Measurements from ENCODE around the gene GJB6. TPM values are rescaled to one million over a fixed set of nuclear protein-coding genes. Genes with fewer than 3 reads are reported as not detected.

The GJB6 gene
- total and polyA plus RNA-seq, 2 donors from 2014 or later: not detected

- Histone ChIP-seq H3K27me3 (ENCODE audit: control insufficient read depth, insufficient read depth, low read length) (no peaks in the 10 kb centered on the region), H3K9me3 (ENCODE audit: control insufficient read depth in 2 of 3, insufficient read depth in 1 of 3, low read length in 3 of 3) (no peaks in the 10 kb centered on the region), H3K9ac (ENCODE audit: low read length in 3 of 3) (no peak overlapping the region), H3K27ac (ENCODE audit: low read depth in 2 of 2, low read length in 2 of 2) (no peak overlapping the region), H3K4me3 (ENCODE audit: low read length in 3 of 3) (no peak overlapping the region), H3K36me3 (ENCODE audit: control insufficient read depth in 2 of 3, insufficient read depth in 3 of 3, low read length in 3 of 3) (no peaks in the 10 kb centered on the region), H3K4me1 (ENCODE audit: control insufficient read depth in 2 of 3, insufficient read depth in 2 of 3, low read depth in 1 of 3, low read length in 3 of 3) (no peaks in the 10 kb centered on the region)
- TF ChIP-seq CTCF (IDR thresholded peaks at IDR 0.05; ENCODE audit: borderline replicate concordance, extremely low read depth, insufficient read depth): no peak
- FAIRE-seq (no peak), DNase-seq (no peak)
- intact Hi-C loops (cut with DNase I): no loop called here
Measured at GRCh38 chr13:20272104-20272503, 40.0 kb upstream of the GJB6 start.

DNA sequence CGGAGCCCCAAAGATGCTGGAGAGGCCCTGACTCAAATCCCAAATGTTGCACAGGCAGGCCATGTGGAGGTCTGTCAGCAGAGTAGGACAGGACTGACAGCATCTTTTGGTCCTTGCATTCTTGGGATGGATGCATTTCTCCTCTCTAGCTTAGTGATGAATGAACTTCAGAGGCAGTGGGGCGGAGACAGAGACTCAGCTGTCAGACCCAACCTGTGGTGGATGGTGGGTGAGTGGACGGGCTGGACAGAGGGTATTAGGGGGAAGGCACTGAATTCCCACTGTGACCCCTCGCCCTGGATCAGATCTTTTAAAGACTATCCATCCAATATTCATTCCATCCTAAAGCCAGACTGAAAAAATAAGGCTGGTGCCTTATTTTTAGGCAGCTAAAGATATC is 39.3 kb upstream of the GJB6 start:
- Histone ChIP-seq H3K4me3 (ENCODE audit: low read length in 3 of 3) (no peak overlapping the region), H3K4me1 (ENCODE audit: control insufficient read depth in 2 of 3, insufficient read depth in 2 of 3, low read depth in 1 of 3, low read length in 3 of 3) (no peaks in the 10 kb centered on the region), H3K9ac (ENCODE audit: low read length in 3 of 3) (no peak overlapping the region), H3K36me3 (ENCODE audit: control insufficient read depth in 2 of 3, insufficient read depth in 3 of 3, low read length in 3 of 3) (no peaks in the 10 kb centered on the region), H3K9me3 (ENCODE audit: control insufficient read depth in 2 of 3, insufficient read depth in 1 of 3, low read length in 3 of 3) (no peaks in the 10 kb centered on the region), H3K27me3 (ENCODE audit: control insufficient read depth, insufficient read depth, low read length) (no peaks in the 10 kb centered on the region), H3K27ac (ENCODE audit: low read depth in 2 of 2, low read length in 2 of 2) (no peak overlapping the region)
- intact Hi-C loops (cut with DNase I): no loop called here
- no peak for DNase-seq
- TF ChIP-seq CTCF (IDR thresholded peaks at IDR 0.05; ENCODE audit: borderline replicate concordance, extremely low read depth, insufficient read depth): no peak
- no peak for FAIRE-seq

- no peak overlapping the region for H3K4me3 ChIP-seq (ENCODE audit: low read length in 3 of 3)
- H3K9me3 ChIP-seq (ENCODE audit: control insufficient read depth in 2 of 3, insufficient read depth in 1 of 3, low read length in 3 of 3): no peaks in the 10 kb centered on the region
- no peaks in the 10 kb centered on the region for H3K4me1 ChIP-seq (ENCODE audit: control insufficient read depth in 2 of 3, insufficient read depth in 2 of 3, low read depth in 1 of 3, low read length in 3 of 3)
- no peak overlapping the region for H3K9ac ChIP-seq (ENCODE audit: low read length in 3 of 3)
- H3K27ac ChIP-seq (ENCODE audit: low read depth in 2 of 2, low read length in 2 of 2): no peak overlapping the region
- FAIRE-seq (no peak), DNase-seq (peak in 3 of 5 donors; percentile 34 to 73 (median 72))
- no peaks in the 10 kb centered on the region for H3K27me3 ChIP-seq (ENCODE audit: control insufficient read depth, insufficient read depth, low read length)
- no peaks in the 10 kb centered on the region for H3K36me3 ChIP-seq (ENCODE audit: control insufficient read depth in 2 of 3, insufficient read depth in 3 of 3, low read length in 3 of 3)
- TF ChIP-seq CTCF (IDR thresholded peaks at IDR 0.05; ENCODE audit: borderline replicate concordance, extremely low read depth, insufficient read depth): no peak
- intact Hi-C loops (cut with DNase I): no loop called here
Measured at GRCh38 chr13:20270163-20270865, 38.2 kb upstream of the GJB6 start.

Data from kidney (tissue), 14 donors.